ENCODE results near the gene CDH3.

- TF ChIP-seq CTCF (optimal IDR thresholded peaks at IDR 0.05 in 1 of 3, IDR thresholded peaks at IDR 0.05 in 1 of 3, conservative IDR thresholded peaks at IDR 0.05 in 1 of 3; ENCODE audit: extremely low read depth in 1 of 3, insufficient read depth in 2 of 3, low read length in 3 of 3) (no peak), EZH2 (IDR thresholded peaks at IDR 0.05; ENCODE audit: low read length) (no peak)
Measured at GRCh38 chr16:68644296-68644695, 814 bp upstream of the CDH3 start.

Measured in keratinocyte (primary cell).